Smooth muscle cell (in vitro differentiated cells): ENCODE results near the gene ALDH8A1. TPM values are rescaled to one million over a fixed set of nuclear protein-coding genes. Genes with fewer than 3 reads are reported as not detected.
A peak's percentile ranks its signal among the peaks of the same experiment; 100 is the strongest.

Source experiments
- DNase-seq: peaks from one replicate; lab custom pipeline; 2025; ENCODE audit not compliant: unreplicated experiment; lab: John Stamatoyannopoulos, UW
- H2AFZ ChIP-seq: fragments of 200-600 bp; sonication (generic); 2 replicates; pipeline ENCODE4 v1.6.0; 2016; ENCODE audit warnings: antibody characterized with exemption, low read depth, mild to moderate bottlenecking
- H3F3A ChIP-seq: fragments of 200-600 bp; sonication (generic); 2 replicates; pipeline ENCODE4 v1.6.0; 2017; ENCODE audit warnings: antibody characterized with exemption, low read depth
- H3K27ac ChIP-seq: fragments of 200-600 bp; sonication (generic); 2 replicates; pipeline ENCODE4 v1.5.1; 2016; ENCODE audit warnings: low read depth, mild to moderate bottlenecking
- H3K27me3 ChIP-seq: fragments of 200-600 bp; sonication (generic); 2 replicates; pipeline ENCODE4 v1.6.1; 2016; ENCODE audit warnings: low read depth, mild to moderate bottlenecking
- H3K36me3 ChIP-seq: fragments of 200-600 bp; sonication (generic); 2 replicates; pipeline ENCODE4 v1.5.1; 2016; ENCODE audit warnings: low read depth
- H3K4me1 ChIP-seq: fragments of 200-600 bp; sonication (generic); 2 replicates; pipeline ENCODE4 v1.5.1; 2016; ENCODE audit warnings: low read depth
- H3K4me2 ChIP-seq: fragments of 200-600 bp; sonication (generic); 2 replicates; pipeline ENCODE4 v1.6.0; 2016; ENCODE audit warnings: mild to moderate bottlenecking
- H3K4me3 ChIP-seq: fragments of 200-600 bp; sonication (generic); 2 replicates; pipeline ENCODE4 v1.5.1; 2016; ENCODE audit warnings: mild to moderate bottlenecking
- H3K79me2 ChIP-seq: fragments of 200-600 bp; sonication (generic); 2 replicates; pipeline ENCODE4 v1.6.0; 2016; ENCODE audit warnings: low read depth, mild to moderate bottlenecking
- H3K9ac ChIP-seq: fragments of 200-600 bp; sonication (generic); 2 replicates; pipeline ENCODE4 v1.6.0; 2016; ENCODE audit warnings: low read depth
- H3K9me3 ChIP-seq: fragments of 200-600 bp; sonication (generic); replicated peaks from 2 replicates; pipeline ENCODE4 v1.5.1; 2016; ENCODE audit warnings: low read depth
- H4K20me1 ChIP-seq: fragments of 200-600 bp; sonication (generic); 2 replicates; pipeline ENCODE4 v1.6.0; 2016; ENCODE audit warnings: low read depth
- WGBS: methylation state at CpG from one replicate; pipeline ENCODE4 v1.1.7; 2016; ENCODE audit warnings: low lambda C conversion rate; 5-methylcytosine and 5-hydroxymethylcytosine counted together
- polyA plus RNA-seq: library from polyadenylated mRNA; unstranded; fragments of >200 nt; fragmentation: Nextera tagmentation; extraction: Ambion mirVana; gene quantifications from 2 replicates; pipeline ENCODE4 v1.2.1, GENCODE V29; 2016
- total RNA-seq: library from RNA; depleted of rRNA; stranded (reverse); fragments of >200 nt; gene quantifications from 2 replicates; pipeline ENCODE4 v1.2.3, GENCODE V29; 2014
- TF ChIP-seq, protein P1 (sequence below): fragments of 200-600 bp; sonication (generic); IDR thresholded peaks from 2 replicates; pipeline ENCODE4 v1.5.1; 2017; ENCODE audit warnings: borderline replicate concordance, mild to moderate bottlenecking, antibody characterized with exemption; ENCODE audit not compliant: insufficient read depth, poor library complexity, severe bottlenecking

The ALDH8A1 gene
- total and polyA plus RNA-seq, 2 experiments from 2014 or later = 0.64 to 11.2 TPM

DNA sequence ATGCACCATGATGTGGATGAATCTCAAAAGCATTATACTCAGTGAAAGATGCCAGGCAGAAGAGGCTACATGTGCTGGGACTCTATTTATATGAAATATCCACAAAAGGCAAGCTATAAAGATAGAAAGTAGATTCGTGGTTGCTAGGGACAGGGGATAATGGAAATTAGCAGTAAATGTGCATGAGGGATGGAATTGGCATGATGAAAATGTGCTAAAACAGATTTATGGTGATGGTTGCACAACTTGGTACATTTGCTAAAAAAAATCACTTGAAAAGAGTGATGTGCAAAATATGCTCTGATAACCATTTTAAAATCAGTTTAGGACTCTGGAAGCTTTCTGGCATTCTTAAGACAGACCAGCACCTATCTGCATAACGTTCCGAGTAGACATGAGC, 61.6 kb downstream of the ALDH8A1 start:
- TF ChIP-seq, protein P1, sequence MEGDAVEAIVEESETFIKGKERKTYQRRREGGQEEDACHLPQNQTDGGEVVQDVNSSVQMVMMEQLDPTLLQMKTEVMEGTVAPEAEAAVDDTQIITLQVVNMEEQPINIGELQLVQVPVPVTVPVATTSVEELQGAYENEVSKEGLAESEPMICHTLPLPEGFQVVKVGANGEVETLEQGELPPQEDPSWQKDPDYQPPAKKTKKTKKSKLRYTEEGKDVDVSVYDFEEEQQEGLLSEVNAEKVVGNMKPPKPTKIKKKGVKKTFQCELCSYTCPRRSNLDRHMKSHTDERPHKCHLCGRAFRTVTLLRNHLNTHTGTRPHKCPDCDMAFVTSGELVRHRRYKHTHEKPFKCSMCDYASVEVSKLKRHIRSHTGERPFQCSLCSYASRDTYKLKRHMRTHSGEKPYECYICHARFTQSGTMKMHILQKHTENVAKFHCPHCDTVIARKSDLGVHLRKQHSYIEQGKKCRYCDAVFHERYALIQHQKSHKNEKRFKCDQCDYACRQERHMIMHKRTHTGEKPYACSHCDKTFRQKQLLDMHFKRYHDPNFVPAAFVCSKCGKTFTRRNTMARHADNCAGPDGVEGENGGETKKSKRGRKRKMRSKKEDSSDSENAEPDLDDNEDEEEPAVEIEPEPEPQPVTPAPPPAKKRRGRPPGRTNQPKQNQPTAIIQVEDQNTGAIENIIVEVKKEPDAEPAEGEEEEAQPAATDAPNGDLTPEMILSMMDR = no peak
- no peak overlapping the region for H2AFZ ChIP-seq
- no peak overlapping the region for H3K27ac ChIP-seq
- no peaks in the 10 kb centered on the region for H3K9me3 ChIP-seq
- no peaks in the 10 kb centered on the region for H3F3A ChIP-seq
- 76% methylated on average over 3 of the region's 3 CpGs for WGBS
- no peak overlapping the region for H3K9ac ChIP-seq
- no peaks in the 10 kb centered on the region for H3K36me3 ChIP-seq
- H3K4me1 ChIP-seq = no peaks in the 10 kb centered on the region
- no peak overlapping the region for H3K4me2 ChIP-seq
- H3K4me3 ChIP-seq = no peak overlapping the region
- no peak for DNase-seq
- H3K27me3 ChIP-seq = peaks cover 3% of the 10 kb centered on the region
- no peaks in the 10 kb centered on the region for H4K20me1 ChIP-seq
- no peaks in the 10 kb centered on the region for H3K79me2 ChIP-seq

DNA sequence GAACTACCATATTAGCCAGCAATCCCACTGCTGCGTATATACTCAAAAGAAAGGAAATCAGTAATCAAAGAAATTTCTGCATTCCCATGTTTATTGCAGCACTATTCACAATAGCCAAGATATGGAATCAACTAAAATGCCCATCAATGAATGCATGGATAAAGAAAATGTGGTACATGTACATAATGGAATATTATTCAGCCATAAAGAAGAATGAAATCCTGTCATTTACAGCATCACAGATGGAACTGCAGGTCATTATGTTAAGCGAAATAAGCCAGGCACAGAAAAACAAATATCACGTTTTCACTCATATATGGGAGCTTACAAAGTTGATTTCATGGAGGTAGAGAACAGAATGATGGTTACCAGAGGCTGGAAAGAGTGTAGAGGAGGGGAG, 65.1 kb downstream of the ALDH8A1 start:
- no peak overlapping the region for H3K4me2 ChIP-seq
- H3K36me3 ChIP-seq = no peaks in the 10 kb centered on the region
- H3K27ac ChIP-seq = no peak overlapping the region
- H2AFZ ChIP-seq = no peak overlapping the region
- H3K4me1 ChIP-seq = no peaks in the 10 kb centered on the region
- peaks cover 3% of the 10 kb centered on the region for H3K27me3 ChIP-seq
- no peak overlapping the region for H3K4me3 ChIP-seq
- H4K20me1 ChIP-seq = no peaks in the 10 kb centered on the region
- H3K9ac ChIP-seq = no peak overlapping the region
- TF ChIP-seq, protein P1 = no peak
- no peaks in the 10 kb centered on the region for H3K9me3 ChIP-seq
- no peak for DNase-seq
- no peaks in the 10 kb centered on the region for H3K79me2 ChIP-seq
- 89% methylated on average over 3 of the region's 3 CpGs for WGBS
- no peaks in the 10 kb centered on the region for H3F3A ChIP-seq

DNA sequence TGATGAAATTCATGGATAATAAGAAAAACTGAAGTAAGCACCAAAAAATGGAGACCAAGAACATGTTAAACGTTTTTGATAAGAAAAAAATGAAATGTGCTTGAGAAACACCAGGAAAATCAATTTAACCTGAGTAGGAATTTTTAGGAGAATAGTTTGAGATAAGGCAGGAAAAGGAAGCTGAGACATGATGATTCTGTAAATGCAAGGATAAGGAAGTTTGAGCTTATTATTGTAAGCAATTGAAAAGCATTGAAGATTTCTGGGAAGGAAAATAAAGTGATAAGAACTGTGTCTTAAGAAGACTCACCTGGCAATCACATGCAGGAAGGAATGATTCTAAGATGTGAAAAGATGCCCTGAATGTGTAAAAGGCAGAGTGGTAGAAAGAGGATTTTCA, 66.6 kb downstream of the ALDH8A1 start:
- H4K20me1 ChIP-seq = no peaks in the 10 kb centered on the region
- no peak overlapping the region for H2AFZ ChIP-seq
- H3K4me1 ChIP-seq = no peaks in the 10 kb centered on the region
- H3K79me2 ChIP-seq = no peaks in the 10 kb centered on the region
- WGBS = 34% methylated on average over 1 of the region's 1 CpG
- DNase-seq = no peak
- H3K9me3 ChIP-seq = no peaks in the 10 kb centered on the region
- no peak overlapping the region for H3K4me2 ChIP-seq
- TF ChIP-seq, protein P1 = no peak
- H3K36me3 ChIP-seq = no peaks in the 10 kb centered on the region
- no peak overlapping the region for H3K4me3 ChIP-seq
- no peak overlapping the region for H3K27ac ChIP-seq
- H3K9ac ChIP-seq = no peak overlapping the region
- no peaks in the 10 kb centered on the region for H3F3A ChIP-seq
- peaks cover 3% of the 10 kb centered on the region for H3K27me3 ChIP-seq

DNA sequence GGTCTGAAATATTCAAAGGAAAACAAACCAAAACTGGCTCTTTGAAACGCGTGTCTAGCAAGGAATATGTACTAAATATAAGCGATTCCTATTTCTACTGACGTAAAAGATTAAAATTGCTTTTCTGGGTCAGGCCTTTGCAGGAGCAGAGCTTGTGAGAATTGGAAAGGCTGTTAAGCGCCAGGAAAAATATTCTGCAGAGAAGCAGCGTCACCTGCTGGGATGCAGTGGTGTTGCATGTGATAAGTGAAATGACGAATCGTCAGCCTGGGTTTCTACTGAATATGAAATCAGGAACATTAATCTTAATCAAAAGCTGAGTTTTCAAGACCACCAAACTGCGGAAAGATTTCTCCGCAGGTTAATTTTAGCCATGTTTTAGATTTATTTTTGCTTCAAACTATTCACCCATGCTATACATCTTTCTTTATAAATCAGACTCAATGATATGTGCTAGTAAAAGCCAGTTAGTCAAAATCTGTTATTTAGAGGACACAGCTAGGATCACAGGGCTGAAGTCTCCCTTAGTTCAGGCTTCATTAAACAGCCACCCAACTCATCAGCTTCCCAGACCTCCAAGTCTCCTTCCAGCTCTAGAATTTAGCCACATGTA, 67.4 kb downstream of the ALDH8A1 start:
- Histone ChIP-seq H3K4me2 (no peak overlapping the region), H3K27ac (no peak overlapping the region), H3K79me2 (no peaks in the 10 kb centered on the region), H2AFZ (no peak overlapping the region), H3K4me1 (no peaks in the 10 kb centered on the region), H3K9ac (no peak overlapping the region), H3K36me3 (no peaks in the 10 kb centered on the region), H3F3A (no peaks in the 10 kb centered on the region), H3K27me3 (peaks cover 3% of the 10 kb centered on the region), H3K4me3 (no peak overlapping the region), H3K9me3 (no peaks in the 10 kb centered on the region), H4K20me1 (no peaks in the 10 kb centered on the region)
- TF ChIP-seq, protein P1 = peak; percentile 97
- 11% methylated on average over 10 of the region's 10 CpGs for WGBS
- peak; percentile 6 for DNase-seq
